ELF-1 (cell line): ENCODE results near the gene BBOF1.
A peak's percentile ranks its signal among the peaks of the same experiment; 100 is the strongest.

Experiments
- DNase-seq: peaks from one replicate; pipeline ENCODE4 v3.0.0-alpha.2; 2016; ENCODE audit warnings: low read depth, low spot score

The BBOF1 gene

GRCh38 chr14:74022346-74022745, 3.2 kb downstream of the BBOF1 start:
- no peak for DNase-seq

- no peak for DNase-seq
Observed at GRCh38 chr14:74029136-74029535, 10.0 kb downstream of the BBOF1 start.

GRCh38 chr14:74034572-74034971, 15.4 kb downstream of the BBOF1 start:
- DNase-seq: no peak

- no peak for DNase-seq
Observed at GRCh38 chr14:74035556-74035955, 16.4 kb downstream of the BBOF1 start.

GRCh38 chr14:74038020-74038859, 19.1 kb downstream of the BBOF1 start:
- DNase-seq: peak; percentile 12

- no peak for DNase-seq
Observed at GRCh38 chr14:74042296-74042695, 23.1 kb downstream of the BBOF1 start.

GRCh38 chr14:74045522-74045921, 26.4 kb downstream of the BBOF1 start:
- DNase-seq: no peak

GRCh38 chr14:74048281-74048680, 29.1 kb downstream of the BBOF1 start:
- peak; percentile 29 for DNase-seq

- DNase-seq: no peak
Observed at GRCh38 chr14:74049876-74050495, 30.8 kb downstream of the BBOF1 start.

GRCh38 chr14:74062809-74063150, 43.6 kb downstream of the BBOF1 start:
- DNase-seq: no peak

- no peak for DNase-seq
Observed at GRCh38 chr14:74064426-74064825, 45.3 kb downstream of the BBOF1 start.

- no peak for DNase-seq
Observed at GRCh38 chr14:74064883-74065282, 45.7 kb downstream of the BBOF1 start.

- DNase-seq: no peak
Observed at GRCh38 chr14:74065746-74066575, 46.8 kb downstream of the BBOF1 start.

- no peak for DNase-seq
Observed at GRCh38 chr14:74077401-74077800, 58.3 kb downstream of the BBOF1 start.

GRCh38 chr14:74080820-74081460, 61.8 kb downstream of the BBOF1 start:
- DNase-seq: no peak

GRCh38 chr14:74081491-74081890, 62.3 kb downstream of the BBOF1 start:
- no peak for DNase-seq

- DNase-seq: no peak
Observed at GRCh38 chr14:74083161-74083560, 64.0 kb downstream of the BBOF1 start.

- DNase-seq: no peak
Observed at GRCh38 chr14:74083784-74084276, 64.7 kb downstream of the BBOF1 start.

- peak; percentile 100 for DNase-seq
Observed at GRCh38 chr14:74084277-74085046, 65.3 kb downstream of the BBOF1 start, which contains the start of the genes ALDH6A1 and LIN52. Gene ALDH6A1, minus strand, starts transcription at chr14:74084453. Its CDS starts 59 bp downstream, at chr14:74084394. Gene LIN52, plus strand, starts transcription at chr14:74084956. Its CDS starts 19 bp downstream, at chr14:74084975.

GRCh38 chr14:74085047-74085637, 66.0 kb downstream of the BBOF1 start:
- DNase-seq: peak; percentile 70
